Measurements from ENCODE around the gene CTAGE8. TPM values are rescaled to one million over a fixed set of nuclear protein-coding genes. Genes with fewer than 3 reads are reported as not detected.
"Not testable (repeated sequence)": the region's sequence is repeated elsewhere in the genome, so short reads cannot be mapped to it uniquely, and the experiment has no call there.

CTAGE8 gene
- total RNA-seq, 3 donors from 2014 or later (not counting 1 experiment from before 2014, with no cell fraction given) = 0.33 to 0.66 TPM; not detected in 1

DNA sequence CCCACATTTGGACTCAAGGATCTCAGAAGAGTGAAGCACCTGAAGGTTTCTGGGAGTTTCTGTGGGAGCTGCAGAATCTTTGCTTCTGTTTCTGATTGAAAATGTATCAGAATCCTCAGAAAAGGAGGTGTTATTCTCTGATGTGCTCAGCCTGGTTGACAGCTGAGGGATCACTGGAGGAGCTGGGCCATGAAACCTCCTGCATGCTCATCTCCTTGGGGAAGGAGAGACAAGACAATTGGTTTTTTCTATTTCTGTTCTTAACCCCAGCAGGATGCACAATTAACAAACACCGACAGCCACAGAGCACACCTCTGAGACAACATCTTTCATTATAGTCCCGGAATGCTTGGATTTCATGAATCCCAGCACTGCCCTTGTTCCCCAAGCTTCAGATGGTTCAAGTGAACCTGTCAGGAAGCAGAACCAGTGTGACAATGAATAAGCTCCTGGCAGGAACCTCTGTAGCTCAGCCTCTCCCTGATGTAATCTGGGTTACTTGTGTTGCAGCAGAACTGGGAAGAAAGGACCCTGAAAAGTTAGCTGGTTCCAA is 30.5 kb downstream of the CTAGE8 start:
- H3K27ac ChIP-seq (ENCODE audit: low read length); DNase-seq; H3K27me3 Mint-ChIP-seq (ENCODE audit: low read depth in 2 of 2); H3K9me3 Mint-ChIP-seq; intact Hi-C loops (cut with micrococcal nuclease); H3K36me3 ChIP-seq (ENCODE audit: control insufficient read depth, insufficient read depth, low read length); H3K4me1 Mint-ChIP-seq; H3K9me3 ChIP-seq (ENCODE audit: control insufficient read depth, insufficient read depth, low read length); H3K4me1 ChIP-seq (ENCODE audit: control insufficient read depth, insufficient read depth, low read length); H3K4me3 Mint-ChIP-seq; H3K27ac Mint-ChIP-seq; ATAC-seq; H3K4me3 ChIP-seq (ENCODE audit: low read length); H3K36me3 Mint-ChIP-seq; H3K27me3 ChIP-seq (ENCODE audit: control insufficient read depth, insufficient read depth, low read length): not testable (repeated sequence)
- WGBS (ENCODE audit: insufficient coverage) = 100% methylated on average over 1 of the region's 2 CpGs

- H3K36me3 Mint-ChIP-seq; H3K27me3 ChIP-seq (ENCODE audit: control insufficient read depth, insufficient read depth, low read length); H3K4me3 Mint-ChIP-seq; H3K27ac Mint-ChIP-seq; H3K27me3 Mint-ChIP-seq (ENCODE audit: low read depth in 2 of 2); H3K4me1 Mint-ChIP-seq; H3K27ac ChIP-seq (ENCODE audit: low read length); H3K9me3 Mint-ChIP-seq; H3K4me3 ChIP-seq (ENCODE audit: low read length); DNase-seq; intact Hi-C loops (cut with micrococcal nuclease); H3K9me3 ChIP-seq (ENCODE audit: control insufficient read depth, insufficient read depth, low read length); H3K4me1 ChIP-seq (ENCODE audit: control insufficient read depth, insufficient read depth, low read length); H3K36me3 ChIP-seq (ENCODE audit: control insufficient read depth, insufficient read depth, low read length); ATAC-seq: not testable (repeated sequence)
- WGBS (ENCODE audit: insufficient coverage) = no CpG with 5 or more reads among the region's 1 CpG
Measured at GRCh38 chr7:144233039-144233438, 36.0 kb downstream of the CTAGE8 start.

- H3K27me3 ChIP-seq (ENCODE audit: control insufficient read depth, insufficient read depth, low read length); H3K4me3 Mint-ChIP-seq; H3K4me1 Mint-ChIP-seq; intact Hi-C loops (cut with micrococcal nuclease); H3K9me3 Mint-ChIP-seq; H3K4me3 ChIP-seq (ENCODE audit: low read length); ATAC-seq; H3K27me3 Mint-ChIP-seq (ENCODE audit: low read depth in 2 of 2); H3K4me1 ChIP-seq (ENCODE audit: control insufficient read depth, insufficient read depth, low read length); H3K36me3 ChIP-seq (ENCODE audit: control insufficient read depth, insufficient read depth, low read length); H3K36me3 Mint-ChIP-seq; H3K27ac Mint-ChIP-seq; DNase-seq; H3K9me3 ChIP-seq (ENCODE audit: control insufficient read depth, insufficient read depth, low read length); H3K27ac ChIP-seq (ENCODE audit: low read length): not testable (repeated sequence)
- no CpG with 5 or more reads among the region's 2 CpGs for WGBS (ENCODE audit: insufficient coverage)
Measured at GRCh38 chr7:144231027-144231426, 38.1 kb downstream of the CTAGE8 start.

DNA sequence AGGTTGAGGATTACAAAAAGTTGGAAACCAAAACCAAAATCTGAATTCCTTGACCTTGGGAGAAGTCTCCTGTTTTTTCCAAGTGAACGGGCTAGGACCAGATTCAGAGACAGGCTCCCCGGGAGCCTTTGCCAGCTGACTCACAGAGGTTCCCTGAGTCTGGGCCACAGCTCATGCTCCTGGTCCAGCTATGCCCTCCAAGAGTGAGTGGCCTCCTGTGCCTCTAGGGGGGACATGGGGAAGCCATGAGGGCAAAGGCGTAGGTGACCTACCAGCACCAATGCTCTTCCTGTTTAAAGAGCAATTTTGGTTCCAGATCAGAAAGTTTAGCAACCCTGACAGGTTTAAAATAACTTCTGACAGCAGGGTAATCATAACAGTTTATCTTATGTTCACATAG is 40.3 kb downstream of the CTAGE8 start:
- H3K36me3 ChIP-seq (ENCODE audit: control insufficient read depth, insufficient read depth, low read length); H3K4me1 Mint-ChIP-seq; DNase-seq; H3K9me3 ChIP-seq (ENCODE audit: control insufficient read depth, insufficient read depth, low read length); H3K4me3 ChIP-seq (ENCODE audit: low read length); H3K9me3 Mint-ChIP-seq; H3K27ac Mint-ChIP-seq; H3K36me3 Mint-ChIP-seq; ATAC-seq; H3K4me3 Mint-ChIP-seq; H3K27me3 Mint-ChIP-seq (ENCODE audit: low read depth in 2 of 2); H3K27ac ChIP-seq (ENCODE audit: low read length); H3K27me3 ChIP-seq (ENCODE audit: control insufficient read depth, insufficient read depth, low read length); intact Hi-C loops (cut with micrococcal nuclease); H3K4me1 ChIP-seq (ENCODE audit: control insufficient read depth, insufficient read depth, low read length): not testable (repeated sequence)
- 60% methylated on average over 1 of the region's 3 CpGs for WGBS (ENCODE audit: insufficient coverage)

DNA sequence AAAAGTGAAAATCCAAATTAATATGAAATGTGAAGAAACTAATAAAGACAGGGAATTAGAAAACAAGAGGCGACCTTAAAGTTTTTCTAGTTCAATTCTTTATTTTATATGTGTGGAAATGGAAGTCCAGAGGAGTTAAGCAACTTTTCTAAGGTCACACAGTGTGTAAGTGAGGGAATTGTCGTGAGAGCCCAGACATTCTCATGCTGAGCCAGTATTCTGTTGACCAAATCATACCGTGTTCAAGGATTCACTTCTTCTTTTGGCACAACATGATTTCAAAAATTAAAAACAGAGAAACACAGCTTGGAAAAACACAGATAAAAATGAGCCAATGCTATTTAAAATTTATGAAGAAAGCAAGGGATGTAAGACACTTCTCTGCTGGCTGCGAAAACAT is 42.2 kb downstream of the CTAGE8 start:
- not testable (repeated sequence) for H3K27me3 Mint-ChIP-seq (ENCODE audit: low read depth in 2 of 2); H3K27ac ChIP-seq (ENCODE audit: low read length); H3K36me3 Mint-ChIP-seq

DNA sequence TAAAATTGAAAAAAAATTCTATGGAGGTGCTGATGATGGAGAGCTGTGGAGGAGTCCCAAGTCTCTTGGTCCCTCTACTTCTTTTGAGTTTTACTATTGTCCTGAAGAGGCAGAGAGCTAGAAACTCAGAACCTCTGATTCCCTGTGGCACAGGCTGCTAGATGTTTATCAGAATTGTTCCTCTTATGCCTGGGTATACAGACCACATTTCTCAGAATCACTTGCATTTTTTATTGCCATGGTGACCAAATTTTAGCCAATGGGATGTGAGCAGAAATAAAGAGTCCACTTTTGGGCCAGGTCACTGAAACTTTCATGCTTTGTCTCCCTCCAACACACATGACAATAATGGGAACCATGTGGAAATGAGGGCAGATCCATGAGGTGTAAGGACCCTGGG is 45.4 kb downstream of the CTAGE8 start:
- H3K36me3 Mint-ChIP-seq; H3K27me3 ChIP-seq (ENCODE audit: control insufficient read depth, insufficient read depth, low read length); H3K4me1 Mint-ChIP-seq; H3K27me3 Mint-ChIP-seq (ENCODE audit: low read depth in 2 of 2); intact Hi-C loops (cut with micrococcal nuclease); H3K27ac ChIP-seq (ENCODE audit: low read length); H3K27ac Mint-ChIP-seq; H3K9me3 ChIP-seq (ENCODE audit: control insufficient read depth, insufficient read depth, low read length); H3K4me3 Mint-ChIP-seq; DNase-seq; H3K36me3 ChIP-seq (ENCODE audit: control insufficient read depth, insufficient read depth, low read length); H3K4me3 ChIP-seq (ENCODE audit: low read length); ATAC-seq; H3K9me3 Mint-ChIP-seq; H3K4me1 ChIP-seq (ENCODE audit: control insufficient read depth, insufficient read depth, low read length): not testable (repeated sequence)

More for the DNA sequence above, 42.2 kb downstream of the CTAGE8 start:
- H3K27me3 ChIP-seq (ENCODE audit: control insufficient read depth, insufficient read depth, low read length); intact Hi-C loops (cut with micrococcal nuclease); H3K4me3 Mint-ChIP-seq; H3K36me3 ChIP-seq (ENCODE audit: control insufficient read depth, insufficient read depth, low read length); H3K9me3 Mint-ChIP-seq; H3K9me3 ChIP-seq (ENCODE audit: control insufficient read depth, insufficient read depth, low read length); ATAC-seq; H3K4me1 Mint-ChIP-seq; H3K4me3 ChIP-seq (ENCODE audit: low read length); DNase-seq; H3K4me1 ChIP-seq (ENCODE audit: control insufficient read depth, insufficient read depth, low read length); H3K27ac Mint-ChIP-seq: not testable (repeated sequence)
- WGBS (ENCODE audit: insufficient coverage) = 45% methylated on average over 2 of the region's 4 CpGs

DNA sequence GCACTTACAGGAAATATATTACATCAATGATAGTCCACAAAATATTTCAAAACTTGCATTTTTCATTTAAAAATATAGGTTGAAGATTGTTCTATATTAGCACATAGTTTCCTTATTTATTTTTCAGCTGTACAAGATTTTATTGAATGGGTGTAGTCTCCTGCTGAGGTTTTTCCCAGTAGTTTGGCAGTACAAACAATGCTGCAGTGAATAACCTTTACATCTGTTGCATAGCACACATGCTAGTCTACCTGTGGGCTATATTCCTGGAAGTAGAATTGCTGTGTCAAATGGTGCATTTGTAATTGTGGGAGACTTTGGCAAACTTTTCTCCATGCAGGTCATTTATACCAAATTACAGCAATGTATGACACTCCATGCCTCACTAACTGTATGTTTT is 48.6 kb downstream of the CTAGE8 start:
- not testable (repeated sequence) for DNase-seq

GRCh38 chr7:144219149-144219548 is 49.9 kb downstream of the CTAGE8 start:
- H3K27me3 Mint-ChIP-seq (ENCODE audit: low read depth in 2 of 2); H3K27me3 ChIP-seq (ENCODE audit: control insufficient read depth, insufficient read depth, low read length); H3K36me3 ChIP-seq (ENCODE audit: control insufficient read depth, insufficient read depth, low read length); H3K4me3 Mint-ChIP-seq; H3K4me3 ChIP-seq (ENCODE audit: low read length); H3K27ac ChIP-seq (ENCODE audit: low read length); H3K36me3 Mint-ChIP-seq; H3K4me1 ChIP-seq (ENCODE audit: control insufficient read depth, insufficient read depth, low read length); H3K27ac Mint-ChIP-seq; DNase-seq; H3K9me3 ChIP-seq (ENCODE audit: control insufficient read depth, insufficient read depth, low read length); H3K4me1 Mint-ChIP-seq; H3K9me3 Mint-ChIP-seq; intact Hi-C loops (cut with micrococcal nuclease): not testable (repeated sequence)
- ATAC-seq = peak in 1 of 3 donors; percentile 28
- no CpG with 5 or more reads among the region's 4 CpGs for WGBS (ENCODE audit: insufficient coverage)

More for the DNA sequence above, 48.6 kb downstream of the CTAGE8 start:
- H3K27me3 Mint-ChIP-seq (ENCODE audit: low read depth in 2 of 2); H3K4me3 Mint-ChIP-seq; H3K4me3 ChIP-seq (ENCODE audit: low read length); H3K9me3 ChIP-seq (ENCODE audit: control insufficient read depth, insufficient read depth, low read length); H3K4me1 Mint-ChIP-seq; H3K36me3 ChIP-seq (ENCODE audit: control insufficient read depth, insufficient read depth, low read length); intact Hi-C loops (cut with micrococcal nuclease); H3K9me3 Mint-ChIP-seq; H3K36me3 Mint-ChIP-seq; ATAC-seq; H3K27me3 ChIP-seq (ENCODE audit: control insufficient read depth, insufficient read depth, low read length); H3K4me1 ChIP-seq (ENCODE audit: control insufficient read depth, insufficient read depth, low read length); H3K27ac Mint-ChIP-seq; H3K27ac ChIP-seq (ENCODE audit: low read length): not testable (repeated sequence)

Measured in natural killer cell (primary cell).